GM12872 (cell line): ENCODE results near the gene FCHO1.

ENCODE experiments used
- TF ChIP-seq, protein P1 (sequence below): IDR thresholded peaks from 3 replicates; pipeline ENCODE4 v1.5.1; 2011; ENCODE audit warnings: low read depth, mild to moderate bottlenecking, low read length, moderate library complexity; ENCODE audit not compliant: insufficient read depth

FCHO1 gene

DNA sequence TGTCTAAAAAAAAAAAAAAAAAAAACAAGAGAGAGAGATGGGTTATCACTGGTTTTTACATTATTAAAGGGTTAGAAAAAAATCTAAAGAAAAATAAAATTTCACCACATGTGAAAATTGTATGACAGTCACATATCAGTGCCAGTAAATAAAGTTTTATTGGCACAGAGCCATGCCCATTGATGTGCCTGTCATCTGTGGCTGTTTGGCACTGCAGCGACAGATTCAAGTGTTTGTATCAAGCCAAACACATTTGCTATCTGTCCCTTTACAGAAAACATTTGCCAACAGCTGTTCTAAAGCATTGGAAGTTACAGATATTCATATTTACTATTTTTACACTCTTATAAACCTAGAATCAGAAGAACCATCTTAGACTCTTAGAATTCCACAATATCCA lies 16.3 kb downstream of the FCHO1 start:
- TF ChIP-seq, protein P1, sequence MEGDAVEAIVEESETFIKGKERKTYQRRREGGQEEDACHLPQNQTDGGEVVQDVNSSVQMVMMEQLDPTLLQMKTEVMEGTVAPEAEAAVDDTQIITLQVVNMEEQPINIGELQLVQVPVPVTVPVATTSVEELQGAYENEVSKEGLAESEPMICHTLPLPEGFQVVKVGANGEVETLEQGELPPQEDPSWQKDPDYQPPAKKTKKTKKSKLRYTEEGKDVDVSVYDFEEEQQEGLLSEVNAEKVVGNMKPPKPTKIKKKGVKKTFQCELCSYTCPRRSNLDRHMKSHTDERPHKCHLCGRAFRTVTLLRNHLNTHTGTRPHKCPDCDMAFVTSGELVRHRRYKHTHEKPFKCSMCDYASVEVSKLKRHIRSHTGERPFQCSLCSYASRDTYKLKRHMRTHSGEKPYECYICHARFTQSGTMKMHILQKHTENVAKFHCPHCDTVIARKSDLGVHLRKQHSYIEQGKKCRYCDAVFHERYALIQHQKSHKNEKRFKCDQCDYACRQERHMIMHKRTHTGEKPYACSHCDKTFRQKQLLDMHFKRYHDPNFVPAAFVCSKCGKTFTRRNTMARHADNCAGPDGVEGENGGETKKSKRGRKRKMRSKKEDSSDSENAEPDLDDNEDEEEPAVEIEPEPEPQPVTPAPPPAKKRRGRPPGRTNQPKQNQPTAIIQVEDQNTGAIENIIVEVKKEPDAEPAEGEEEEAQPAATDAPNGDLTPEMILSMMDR, result no peak

DNA sequence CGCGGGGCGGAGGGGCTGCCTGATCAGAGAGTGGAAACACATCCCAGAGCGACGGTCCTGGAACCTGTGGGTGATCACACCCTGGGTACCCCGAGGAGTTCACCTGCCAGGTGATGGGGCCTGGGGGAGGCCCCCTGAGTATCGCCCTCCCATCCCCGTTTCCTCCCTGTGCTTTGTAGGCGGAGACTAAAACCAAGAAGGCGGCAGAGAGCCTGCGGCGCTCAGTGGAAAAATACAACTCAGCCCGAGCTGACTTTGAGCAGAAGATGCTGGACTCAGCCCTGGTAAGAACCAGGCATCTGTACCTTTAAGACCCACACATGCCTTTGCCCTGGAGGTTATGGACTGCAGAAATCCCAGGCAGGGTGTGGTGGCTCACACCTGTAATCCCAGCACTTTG lies 19.3 kb downstream of the FCHO1 start:
- TF ChIP-seq, protein P1, result no peak

DNA sequence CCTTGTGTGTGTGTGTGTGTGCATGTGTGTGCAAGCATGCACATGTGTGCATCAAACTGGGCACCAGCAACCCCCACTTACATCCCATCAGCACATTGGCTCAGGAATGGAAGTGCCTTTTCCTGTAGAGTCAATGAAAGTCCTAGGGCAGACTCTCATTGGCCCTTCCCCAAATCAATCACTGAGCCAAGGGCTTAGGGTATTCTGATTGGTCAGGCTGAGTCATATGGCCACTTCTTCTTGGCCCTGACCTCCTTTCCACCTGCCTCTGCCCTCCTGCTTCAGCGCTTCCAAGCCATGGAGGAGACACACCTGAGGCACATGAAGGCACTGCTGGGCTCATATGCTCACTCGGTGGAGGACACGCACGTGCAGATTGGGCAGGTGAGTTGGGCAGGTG lies 20.9 kb downstream of the FCHO1 start:
- TF ChIP-seq, protein P1, result no peak

DNA sequence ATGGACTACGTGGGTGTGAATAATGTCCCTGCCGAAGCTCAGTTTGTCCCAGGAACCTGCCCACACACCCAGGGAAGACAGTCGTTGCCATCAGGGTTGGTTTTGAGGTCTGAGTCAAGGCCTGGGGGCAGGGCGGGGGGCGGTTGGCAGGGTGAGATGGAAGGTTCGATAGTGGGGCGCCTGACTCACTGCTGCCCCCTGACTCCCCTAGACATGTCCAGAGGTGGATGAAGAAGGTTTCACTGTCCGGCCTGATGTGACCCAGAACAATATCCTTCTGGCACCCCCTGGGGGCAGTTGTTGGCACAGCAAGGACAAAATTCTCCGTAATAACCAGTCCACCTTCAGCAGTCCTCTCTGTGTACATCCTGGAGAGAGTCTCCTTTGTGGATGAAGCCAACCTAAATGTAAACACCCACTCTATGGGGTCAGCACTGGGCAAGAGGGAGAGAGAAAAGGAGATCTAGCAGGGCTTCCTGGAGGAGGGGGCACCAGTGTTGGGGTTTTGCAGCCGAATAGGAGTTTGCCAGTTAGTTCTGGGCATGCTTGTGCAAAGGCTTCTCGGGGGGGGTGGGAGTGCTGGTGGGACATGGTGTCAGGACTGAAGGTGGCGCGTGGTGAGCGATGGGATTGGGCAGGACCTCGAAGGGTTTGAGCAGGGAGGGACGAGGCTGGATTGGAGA lies 24.1 kb downstream of the FCHO1 start:
- TF ChIP-seq, protein P1, result peak; percentile 73

DNA sequence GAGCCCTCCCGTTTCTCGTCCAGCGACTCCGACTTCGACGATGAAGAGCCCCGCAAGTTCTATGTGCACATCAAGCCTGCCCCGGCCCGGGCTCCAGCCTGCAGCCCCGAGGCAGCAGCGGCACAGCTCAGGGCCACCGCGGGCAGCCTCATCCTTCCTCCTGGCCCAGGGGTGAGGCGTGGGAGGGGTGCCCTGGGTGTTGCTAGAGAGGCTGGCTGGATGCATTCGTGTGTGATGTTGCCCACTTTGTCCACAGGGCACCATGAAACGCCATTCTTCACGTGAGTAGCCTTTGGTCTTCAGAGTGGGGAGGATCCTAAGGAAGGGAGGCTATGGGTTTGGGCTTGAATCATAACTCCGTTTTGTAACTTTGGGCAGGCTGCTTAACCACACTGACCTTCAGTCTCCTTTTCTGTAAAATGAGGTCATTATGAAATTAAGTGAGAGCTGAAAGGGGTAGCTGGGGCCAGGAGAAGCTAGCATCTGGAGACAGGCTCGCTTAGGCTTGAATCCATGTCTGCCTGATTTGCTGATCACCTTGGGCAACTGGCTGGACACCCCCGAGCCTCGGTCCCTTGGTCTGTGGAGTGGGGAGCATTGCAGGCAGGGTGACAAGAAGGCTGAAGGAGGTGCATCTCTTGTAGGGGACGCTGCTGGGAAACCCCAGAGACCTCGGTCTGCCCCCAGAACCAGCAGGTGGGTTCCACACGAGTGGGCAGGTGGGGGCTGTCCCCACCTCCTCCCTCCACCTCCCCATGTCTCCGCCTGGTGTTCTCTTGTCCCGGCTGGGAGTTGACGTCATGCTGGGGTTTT lies 24.9 kb downstream of the FCHO1 start:
- TF ChIP-seq, protein P1, result no peak

DNA sequence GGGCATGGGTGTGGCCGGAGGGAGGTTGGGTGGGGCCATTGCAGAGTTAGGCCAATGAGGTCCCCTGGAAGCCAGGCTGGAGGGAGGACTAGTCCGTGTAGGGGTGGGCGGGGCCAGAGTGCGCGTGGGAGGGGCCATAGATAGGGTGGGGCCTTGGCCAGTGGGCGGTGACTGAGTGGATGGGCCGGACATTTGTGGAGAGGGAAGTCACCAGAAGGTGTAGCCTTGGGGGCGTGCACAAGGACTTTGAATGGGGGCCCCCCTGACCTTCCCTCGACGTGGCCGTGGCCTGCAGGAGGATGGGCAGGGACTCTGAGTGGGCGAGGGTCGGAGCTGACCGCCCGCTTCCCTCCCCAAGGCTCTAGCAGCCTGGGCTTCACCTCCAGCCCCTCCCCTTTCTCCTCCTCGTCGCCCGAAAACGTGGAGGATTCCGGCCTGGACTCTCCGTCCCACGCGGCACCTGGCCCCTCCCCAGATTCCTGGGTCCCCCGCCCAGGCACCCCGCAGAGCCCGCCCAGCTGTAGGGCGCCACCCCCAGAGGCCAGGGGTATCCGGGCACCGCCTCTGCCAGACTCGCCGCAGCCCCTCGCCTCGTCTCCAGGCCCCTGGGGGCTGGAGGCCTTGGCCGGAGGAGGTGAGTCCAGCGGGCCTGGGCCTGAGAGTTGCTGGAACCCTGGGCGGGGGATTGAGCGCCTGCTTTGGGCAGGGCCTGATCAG lies 27.1 kb downstream of the FCHO1 start:
- TF ChIP-seq, protein P1, result no peak
